BE2C (cell line): Measurements from ENCODE around the gene CPA2.

ENCODE experiments used
- DNase-seq: peaks from one replicate; pipeline ENCODE4 v3.0.0-alpha.2; 2020
- H3K27me3 ChIP-seq: fragments of 250-450 bp; sonication (Bioruptor Pico); 2 replicates; pipeline ENCODE4 v1.5.1; 2020; ENCODE audit warnings: mild to moderate bottlenecking
- H3K36me3 ChIP-seq: fragments of 250-450 bp; sonication (Bioruptor Pico); 2 replicates; pipeline ENCODE4 v1.5.1; 2020; ENCODE audit warnings: mild to moderate bottlenecking
- H3K4me1 ChIP-seq: fragments of 250-450 bp; sonication (Bioruptor Pico); 2 replicates; pipeline ENCODE4 v1.5.1; 2020
- H3K4me3 ChIP-seq: 2 replicates; pipeline ENCODE4 v1.5.1; 2011; ENCODE audit warnings: low read depth, low read length
- H3K9me3 ChIP-seq: fragments of 250-450 bp; sonication (Bioruptor Pico); 2 replicates; pipeline ENCODE4 v1.5.1; 2020
- CTCF ChIP-seq: IDR thresholded peaks from 2 replicates; pipeline ENCODE4 v1.5.1; 2012; ENCODE audit warnings: mild to moderate bottlenecking, low read depth, low read length

CPA2 gene

GRCh38 chr7:130329681-130330080 lies 63.0 kb downstream of the CPA2 start:
- Histone ChIP-seq H3K4me1 (peaks cover 3% of the 10 kb centered on the region), H3K4me3 (no peak overlapping the region), H3K27me3 (no peaks in the 10 kb centered on the region), H3K36me3 (no peaks in the 10 kb centered on the region), H3K9me3 (no peaks in the 10 kb centered on the region)
- DNase-seq: no peak
- no peak for TF ChIP-seq CTCF

GRCh38 chr7:130332259-130333053 lies 65.8 kb downstream of the CPA2 start:
- Histone ChIP-seq H3K4me3 (no peak overlapping the region), H3K27me3 (no peaks in the 10 kb centered on the region), H3K36me3 (no peaks in the 10 kb centered on the region), H3K4me1 (no peaks in the 10 kb centered on the region; the same call in 1 of the 2 replicates), H3K9me3 (no peaks in the 10 kb centered on the region)
- TF ChIP-seq CTCF: no peak
- DNase-seq: no peak

GRCh38 chr7:130333832-130334231 lies 67.2 kb downstream of the CPA2 start:
- no peaks in the 10 kb centered on the region; the same call in 1 of the 2 replicates for H3K4me1 ChIP-seq
- DNase-seq: no peak
- no peaks in the 10 kb centered on the region for H3K27me3 ChIP-seq
- H3K36me3 ChIP-seq: no peaks in the 10 kb centered on the region
- H3K4me3 ChIP-seq: no peak overlapping the region
- TF ChIP-seq CTCF: no peak
- H3K9me3 ChIP-seq: no peaks in the 10 kb centered on the region

GRCh38 chr7:130334274-130334673 lies 67.6 kb downstream of the CPA2 start:
- H3K9me3 ChIP-seq: no peaks in the 10 kb centered on the region
- no peak for TF ChIP-seq CTCF
- H3K4me3 ChIP-seq: no peak overlapping the region
- no peaks in the 10 kb centered on the region for H3K36me3 ChIP-seq
- no peaks in the 10 kb centered on the region; the same call in 1 of the 2 replicates for H3K4me1 ChIP-seq
- no peak for DNase-seq
- no peaks in the 10 kb centered on the region for H3K27me3 ChIP-seq

GRCh38 chr7:130337410-130337971 lies 70.8 kb downstream of the CPA2 start:
- no peak overlapping the region for H3K4me3 ChIP-seq
- H3K36me3 ChIP-seq: no peaks in the 10 kb centered on the region
- no peaks in the 10 kb centered on the region for H3K4me1 ChIP-seq
- no peak for DNase-seq
- no peak for TF ChIP-seq CTCF
- H3K27me3 ChIP-seq: no peaks in the 10 kb centered on the region
- no peaks in the 10 kb centered on the region for H3K9me3 ChIP-seq

GRCh38 chr7:130338233-130338632 lies 71.6 kb downstream of the CPA2 start:
- no peak for DNase-seq
- Histone ChIP-seq H3K4me3 (no peak overlapping the region), H3K36me3 (no peaks in the 10 kb centered on the region), H3K4me1 (no peaks in the 10 kb centered on the region), H3K27me3 (no peaks in the 10 kb centered on the region), H3K9me3 (no peaks in the 10 kb centered on the region)
- TF ChIP-seq CTCF: no peak
